ENCODE measurements around the gene RAB1B. TPM values are rescaled to one million over a fixed set of nuclear protein-coding genes. Genes with fewer than 3 reads are reported as not detected.

RAB1B gene
- total RNA-seq, 1 donor from 2014 or later, result 138 TPM

DNA sequence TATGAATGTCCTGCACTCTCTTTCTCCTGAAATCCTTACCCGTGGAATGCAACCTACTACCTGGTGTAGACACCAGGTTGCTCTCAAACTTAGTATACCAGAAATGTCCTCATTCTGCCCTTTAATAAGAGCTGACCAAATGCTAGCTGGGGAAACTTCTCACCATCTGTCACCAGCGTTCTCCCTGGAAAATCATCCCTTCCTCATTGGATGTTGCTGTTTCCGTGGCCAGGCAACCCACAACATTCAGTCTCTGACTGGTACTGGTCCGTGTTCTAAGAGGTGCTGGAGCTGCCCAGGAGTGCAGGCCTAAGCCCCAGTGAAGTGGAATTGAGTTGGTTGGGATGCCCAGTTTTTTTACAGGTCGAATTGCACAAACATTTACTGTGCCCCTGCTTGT lies 40.7 kb upstream of the RAB1B start:
- Histone ChIP-seq H3K27ac (peak overlapping the region; percentile 50), H3K4me3 (no peak overlapping the region), H3K4me1 (peaks cover 3% of the 10 kb centered on the region), H3K9me3 (no peaks in the 10 kb centered on the region), H3K36me3 (peaks cover 59% of the 10 kb centered on the region), H3K27me3 (ENCODE audit: low read depth) (no peaks in the 10 kb centered on the region)
- TF ChIP-seq, protein P1, sequence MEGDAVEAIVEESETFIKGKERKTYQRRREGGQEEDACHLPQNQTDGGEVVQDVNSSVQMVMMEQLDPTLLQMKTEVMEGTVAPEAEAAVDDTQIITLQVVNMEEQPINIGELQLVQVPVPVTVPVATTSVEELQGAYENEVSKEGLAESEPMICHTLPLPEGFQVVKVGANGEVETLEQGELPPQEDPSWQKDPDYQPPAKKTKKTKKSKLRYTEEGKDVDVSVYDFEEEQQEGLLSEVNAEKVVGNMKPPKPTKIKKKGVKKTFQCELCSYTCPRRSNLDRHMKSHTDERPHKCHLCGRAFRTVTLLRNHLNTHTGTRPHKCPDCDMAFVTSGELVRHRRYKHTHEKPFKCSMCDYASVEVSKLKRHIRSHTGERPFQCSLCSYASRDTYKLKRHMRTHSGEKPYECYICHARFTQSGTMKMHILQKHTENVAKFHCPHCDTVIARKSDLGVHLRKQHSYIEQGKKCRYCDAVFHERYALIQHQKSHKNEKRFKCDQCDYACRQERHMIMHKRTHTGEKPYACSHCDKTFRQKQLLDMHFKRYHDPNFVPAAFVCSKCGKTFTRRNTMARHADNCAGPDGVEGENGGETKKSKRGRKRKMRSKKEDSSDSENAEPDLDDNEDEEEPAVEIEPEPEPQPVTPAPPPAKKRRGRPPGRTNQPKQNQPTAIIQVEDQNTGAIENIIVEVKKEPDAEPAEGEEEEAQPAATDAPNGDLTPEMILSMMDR (IDR thresholded peaks at IDR 0.05), result no peak
- ATAC-seq (no peak), DNase-seq (no peak)
- intact Hi-C loops (cut with DNase I), result no loop called here

DNA sequence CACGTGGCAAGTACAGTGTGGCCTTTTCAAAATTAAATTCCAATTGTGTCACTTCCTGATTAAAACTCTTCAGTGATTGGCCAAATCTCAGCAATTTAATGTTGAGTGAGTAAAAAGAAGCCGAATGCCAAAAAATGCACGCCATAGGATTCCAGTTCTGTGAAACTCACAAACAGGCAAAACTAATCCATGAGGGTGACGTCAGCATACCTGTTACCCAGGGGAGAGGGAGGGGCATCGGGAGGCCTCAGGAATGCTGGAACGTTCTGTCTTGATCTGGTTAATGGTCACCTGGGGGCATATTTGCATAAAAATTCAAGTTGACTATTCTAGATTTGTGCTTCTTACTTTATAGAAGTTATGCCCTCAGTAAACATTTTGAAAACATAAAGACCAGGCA lies 39.9 kb upstream of the RAB1B start:
- Histone ChIP-seq H3K4me3 (no peak overlapping the region), H3K4me1 (no peaks in the 10 kb centered on the region), H3K27ac (peak overlapping the region; percentile 50), H3K27me3 (ENCODE audit: low read depth) (no peaks in the 10 kb centered on the region), H3K36me3 (peaks cover 67% of the 10 kb centered on the region), H3K9me3 (no peaks in the 10 kb centered on the region)
- intact Hi-C loops (cut with DNase I), result no loop called here
- peak; percentile 85 to 93 for ATAC-seq
- TF ChIP-seq, protein P1 (IDR thresholded peaks at IDR 0.05), result no peak
- peak; percentile 63 for DNase-seq

- H3K4me3 ChIP-seq, result no peak overlapping the region
- H3K27ac ChIP-seq, result no peak overlapping the region
- no peaks in the 10 kb centered on the region for H3K9me3 ChIP-seq
- intact Hi-C loops (cut with DNase I), result no loop called here
- H3K27me3 ChIP-seq (ENCODE audit: low read depth), result no peaks in the 10 kb centered on the region
- DNase-seq (no peak), ATAC-seq (no peak)
- peaks cover 69% of the 10 kb centered on the region for H3K36me3 ChIP-seq
- TF ChIP-seq, protein P1 (IDR thresholded peaks at IDR 0.05), result no peak
- H3K4me1 ChIP-seq, result no peaks in the 10 kb centered on the region
These were observed 38.3 kb upstream of the RAB1B start for GRCh38 chr11:66230156-66230555.

- intact Hi-C loops (cut with DNase I), result no loop called here
- Histone ChIP-seq H3K27ac (no peak overlapping the region), H3K36me3 (peaks cover 76% of the 10 kb centered on the region), H3K27me3 (ENCODE audit: low read depth) (no peaks in the 10 kb centered on the region), H3K4me3 (no peak overlapping the region), H3K9me3 (no peaks in the 10 kb centered on the region), H3K4me1 (no peaks in the 10 kb centered on the region)
- TF ChIP-seq, protein P1 (IDR thresholded peaks at IDR 0.05), result no peak
- DNase-seq, result no peak
- no peak for ATAC-seq
These were observed 37.5 kb upstream of the RAB1B start for GRCh38 chr11:66230978-66231377.

GRCh38 chr11:66231561-66231960 lies 36.9 kb upstream of the RAB1B start:
- ATAC-seq, result no peak
- Histone ChIP-seq H3K27ac (no peak overlapping the region), H3K9me3 (no peaks in the 10 kb centered on the region), H3K36me3 (peaks cover 82% of the 10 kb centered on the region), H3K4me3 (no peak overlapping the region), H3K27me3 (ENCODE audit: low read depth) (no peaks in the 10 kb centered on the region), H3K4me1 (no peaks in the 10 kb centered on the region)
- TF ChIP-seq, protein P1 (IDR thresholded peaks at IDR 0.05), result no peak
- intact Hi-C loops (cut with DNase I), result no loop called here
- no peak for DNase-seq

DNA sequence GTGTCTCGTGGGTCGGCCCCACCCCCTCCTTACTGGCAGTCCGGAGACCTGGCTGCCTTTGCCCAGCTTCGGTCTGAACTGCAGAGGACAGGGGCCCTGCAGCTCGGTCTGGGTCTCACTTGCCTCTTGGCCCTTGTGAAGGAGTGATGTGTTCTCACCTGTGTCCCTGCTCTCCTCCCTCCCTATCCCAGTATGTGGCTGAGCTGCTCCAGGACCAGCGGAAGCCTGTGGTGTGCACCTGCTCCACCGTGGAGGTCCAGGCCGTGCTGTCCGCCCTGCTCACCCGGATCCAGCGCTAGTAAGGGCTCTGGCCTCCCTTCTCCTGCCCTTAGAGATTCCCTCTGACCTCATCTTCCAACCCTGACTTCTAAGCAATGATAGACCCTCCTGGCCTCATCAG lies 35.7 kb upstream of the RAB1B start:
- peaks cover 87% of the 10 kb centered on the region for H3K36me3 ChIP-seq
- no peak for ATAC-seq
- TF ChIP-seq, protein P1 (IDR thresholded peaks at IDR 0.05), result no peak
- H3K27ac ChIP-seq, result no peak overlapping the region
- H3K4me3 ChIP-seq, result no peak overlapping the region
- no peaks in the 10 kb centered on the region for H3K9me3 ChIP-seq
- no peaks in the 10 kb centered on the region for H3K4me1 ChIP-seq
- intact Hi-C loops (cut with DNase I), result no loop called here
- no peaks in the 10 kb centered on the region for H3K27me3 ChIP-seq (ENCODE audit: low read depth)
- DNase-seq, result no peak
